BE2C (cell line): ENCODE results near the gene CD48.

ENCODE experiments used
- DNase-seq: peaks from one replicate; pipeline ENCODE4 v3.0.0-alpha.2; 2020
- H3K27me3 ChIP-seq: fragments of 250-450 bp; sonication (Bioruptor Pico); 2 replicates; pipeline ENCODE4 v1.5.1; 2020; ENCODE audit warnings: mild to moderate bottlenecking
- H3K36me3 ChIP-seq: fragments of 250-450 bp; sonication (Bioruptor Pico); 2 replicates; pipeline ENCODE4 v1.5.1; 2020; ENCODE audit warnings: mild to moderate bottlenecking
- H3K4me1 ChIP-seq: fragments of 250-450 bp; sonication (Bioruptor Pico); 2 replicates; pipeline ENCODE4 v1.5.1; 2020
- H3K4me3 ChIP-seq: 2 replicates; pipeline ENCODE4 v1.5.1; 2011; ENCODE audit warnings: low read depth, low read length
- H3K9me3 ChIP-seq: fragments of 250-450 bp; sonication (Bioruptor Pico); 2 replicates; pipeline ENCODE4 v1.5.1; 2020
- CTCF ChIP-seq: IDR thresholded peaks from 2 replicates; pipeline ENCODE4 v1.5.1; 2012; ENCODE audit warnings: mild to moderate bottlenecking, low read depth, low read length

Gene CD48

GRCh38 chr1:160641323-160642280, 70.0 kb downstream of the CD48 start:
- no peak for DNase-seq
- no peak overlapping the region for H3K4me3 ChIP-seq
- no peaks in the 10 kb centered on the region for H3K36me3 ChIP-seq
- no peaks in the 10 kb centered on the region for H3K4me1 ChIP-seq
- TF ChIP-seq CTCF, result no peak
- H3K9me3 ChIP-seq, result no peaks in the 10 kb centered on the region
- no peaks in the 10 kb centered on the region; the same call in 1 of the 2 replicates for H3K27me3 ChIP-seq

GRCh38 chr1:160640359-160641123, 71.1 kb downstream of the CD48 start:
- TF ChIP-seq CTCF, result no peak
- no peaks in the 10 kb centered on the region; the same call in 1 of the 2 replicates for H3K27me3 ChIP-seq
- H3K9me3 ChIP-seq, result no peaks in the 10 kb centered on the region
- DNase-seq, result no peak
- no peak overlapping the region for H3K4me3 ChIP-seq
- no peaks in the 10 kb centered on the region for H3K36me3 ChIP-seq
- H3K4me1 ChIP-seq, result no peaks in the 10 kb centered on the region

- Histone ChIP-seq H3K9me3 (no peaks in the 10 kb centered on the region), H3K4me3 (no peak overlapping the region), H3K36me3 (no peaks in the 10 kb centered on the region), H3K4me1 (no peaks in the 10 kb centered on the region), H3K27me3 (no peaks in the 10 kb centered on the region; the same call in 1 of the 2 replicates)
- no peak for DNase-seq
- no peak for TF ChIP-seq CTCF
Observed at GRCh38 chr1:160639652-160640051, 72.0 kb downstream of the CD48 start.

- Histone ChIP-seq H3K4me1 (no peaks in the 10 kb centered on the region), H3K9me3 (no peaks in the 10 kb centered on the region), H3K36me3 (no peaks in the 10 kb centered on the region), H3K4me3 (no peak overlapping the region), H3K27me3 (no peaks in the 10 kb centered on the region; the same call in 1 of the 2 replicates)
- no peak for TF ChIP-seq CTCF
- DNase-seq, result no peak
Observed at GRCh38 chr1:160638926-160639325, 72.7 kb downstream of the CD48 start.

- DNase-seq, result no peak
- H3K9me3 ChIP-seq, result no peaks in the 10 kb centered on the region
- H3K4me3 ChIP-seq, result no peak overlapping the region
- TF ChIP-seq CTCF, result no peak
- no peaks in the 10 kb centered on the region for H3K36me3 ChIP-seq
- no peaks in the 10 kb centered on the region for H3K4me1 ChIP-seq
- H3K27me3 ChIP-seq, result no peaks in the 10 kb centered on the region; the same call in 1 of the 2 replicates
Observed at GRCh38 chr1:160638540-160638857, 73.1 kb downstream of the CD48 start.
